Left lung (tissue), 10 donors: Measurements from ENCODE around the gene APOL3. TPM values are rescaled to one million over a fixed set of nuclear protein-coding genes. Genes with fewer than 3 reads are reported as not detected.

Experiments used
- ATAC-seq: fragments of 200-7000 bp; cut with Tn5 transposase; one replicate; pipeline ENCODE4 v1.9.1; 2020; ENCODE audit warnings: moderate library complexity
- DNase-seq, 4 donors: peaks; one replicate each; pipeline ENCODE4 v3.0.0-alpha.2; 2013 to 2020
- H3K27ac ChIP-seq, 2 donors: fragments of 200-600 bp; sonication (generic) in 1 of 2; one replicate each; pipeline versions ENCODE4 v1.5.0 to v1.8.0; 2020 to 2021
- H3K27me3 ChIP-seq, 2 donors: fragments of 200-600 bp; sonication (generic) in 1 of 2; one replicate each; pipeline versions ENCODE4 v1.5.0 to v1.8.0; 2020 to 2021
- H3K36me3 ChIP-seq, 2 donors: fragments of 200-600 bp; sonication (generic) in 1 of 2; one replicate each; pipeline versions ENCODE4 v1.5.0 to v1.8.0; 2020 to 2021
- H3K4me1 ChIP-seq, 2 donors: fragments of 200-600 bp; one replicate each; pipeline ENCODE4 v1.8.0; 2021
- H3K4me3 ChIP-seq, 2 donors: fragments of 200-600 bp; sonication (generic) in 1 of 2; one replicate each; pipeline versions ENCODE4 v1.5.0 to v1.8.0; 2020 to 2021; ENCODE audit warnings: mild to moderate bottlenecking in 1 of 2
- H3K9me3 ChIP-seq, 2 donors: fragments of 200-600 bp; sonication (generic) in 1 of 2; one replicate each; pipeline versions ENCODE4 v1.5.0 to v1.8.0; 2020 to 2021
- CTCF ChIP-seq, 2 donors: fragments of 200-600 bp; sonication (generic) in 1 of 2; IDR thresholded peaks; one replicate each; pipeline versions ENCODE4 v1.5.0 to v1.8.0; 2021; ENCODE audit warnings: antibody characterized with exemption in 2 of 2
- intact Hi-C, 2 donors: fragments of 100-400 bp; cut with DNase I; formaldehyde crosslinking; loops; one replicate each; pipeline versions ENCODE4 v1.11.2 to v1.14.2; 2022
- polyA plus RNA-seq, 6 donors: library from polyadenylated mRNA; unstranded; fragments of 120-200 nt; gene quantifications; one replicate each; pipeline ENCODE4 v1.2.1, GENCODE V29; 2013; ENCODE audit not compliant: insufficient read length in 6 of 6
- total RNA-seq, 2 donors: library from RNA; stranded (reverse); fragmentation: NEBNext Ultra II Directional; extraction: Animal tissue kit (Norgen Biotek cat#: 25700); gene quantifications; one replicate each; pipeline ENCODE4 v1.2.1, GENCODE V29; 2021
- donor health status: DM: no; HTN: yes; CAD: no.
- donor health status: DM: no; HTN: no; CAD: no.

Gene APOL3
- total and polyA plus RNA-seq, 8 donors = 27.0 to 57.9 (median 42.0) TPM

GRCh38 chr22:36197065-36197440 is 36.5 kb upstream of the APOL3 start:
- H3K27ac ChIP-seq = peak overlapping the region in 1 of 2 donors; percentile 50

GRCh38 chr22:36196254-36197064 is 35.9 kb upstream of the APOL3 start:
- intact Hi-C loops = loop anchor here in 1 of 2 donors (10.0 kb wide), 2 partner anchors 78 to 288 kb away; partner anchors contain the start of gene TXN2

More at GRCh38 chr22:36197065-36197440, 36.5 kb upstream of the APOL3 start:
- TF ChIP-seq CTCF (IDR thresholded peaks at IDR 0.05) = no peak
- Histone ChIP-seq H3K4me3 (no peak overlapping the region), H3K36me3 (no peaks in the 10 kb centered on the region), H3K27me3 (no peaks in the 10 kb centered on the region), H3K9me3 (no peaks in the 10 kb centered on the region), H3K4me1 (peaks cover 5 to 44% of the 10 kb centered on the region in 2 donors)
- DNase-seq (peak in 2 of 4 donors; percentile 66 to 83), ATAC-seq (peak; percentile 39)
- intact Hi-C loops = loop anchor here in 1 of 2 donors (10.0 kb wide), 2 partner anchors 78 to 288 kb away; partner anchors contain the start of gene TXN2

DNA sequence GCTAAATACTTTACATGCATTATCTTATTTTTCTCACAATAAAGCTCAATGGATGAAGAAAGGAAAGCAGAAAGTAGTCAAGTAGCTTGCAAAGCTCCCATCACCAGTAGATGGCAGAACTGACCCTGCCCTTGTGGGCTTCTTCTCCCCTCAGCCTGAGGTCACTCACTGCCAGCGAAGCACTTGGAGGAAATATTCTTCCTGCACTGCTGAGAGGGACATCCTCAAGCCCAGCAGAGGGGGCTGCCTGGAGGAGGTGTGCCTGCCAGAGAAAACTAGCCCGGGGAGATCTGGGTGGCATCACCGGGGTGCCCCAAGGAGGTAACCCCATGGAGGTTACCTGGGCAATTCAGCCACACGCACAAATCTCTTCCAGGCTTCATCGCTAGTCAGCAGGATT is 34.4 kb upstream of the APOL3 start:
- Histone ChIP-seq H3K27me3 (no peaks in the 10 kb centered on the region), H3K36me3 (no peaks in the 10 kb centered on the region), H3K4me1 (peaks cover 3 to 35% of the 10 kb centered on the region in 2 donors), H3K9me3 (no peaks in the 10 kb centered on the region), H3K27ac (no peak overlapping the region), H3K4me3 (no peak overlapping the region)
- intact Hi-C loops = loop anchor here in 1 of 2 donors (10.0 kb wide), 2 partner anchors 80 to 290 kb away; partner anchors contain the start of gene TXN2
- ATAC-seq (peak; percentile 90), DNase-seq (peak in 2 of 4 donors; percentile 67 to 75)
- peak; percentile 63 to 67 for TF ChIP-seq CTCF (IDR thresholded peaks at IDR 0.05)

More at GRCh38 chr22:36196254-36197064, 35.9 kb upstream of the APOL3 start:
- Histone ChIP-seq H3K36me3 (no peaks in the 10 kb centered on the region), H3K27me3 (no peaks in the 10 kb centered on the region), H3K4me1 (peaks cover 3 to 38% of the 10 kb centered on the region in 2 donors), H3K4me3 (no peak overlapping the region), H3K27ac (peak overlapping the region in 1 of 2 donors; percentile 50), H3K9me3 (no peaks in the 10 kb centered on the region)
- TF ChIP-seq CTCF (IDR thresholded peaks at IDR 0.05) = no peak
- DNase-seq (no peak), ATAC-seq (no peak)

- Histone ChIP-seq H3K4me1 (peaks cover 3 to 35% of the 10 kb centered on the region in 2 donors), H3K9me3 (no peaks in the 10 kb centered on the region), H3K27ac (no peak overlapping the region), H3K27me3 (no peaks in the 10 kb centered on the region), H3K36me3 (no peaks in the 10 kb centered on the region), H3K4me3 (no peak overlapping the region)
- no peak for TF ChIP-seq CTCF (IDR thresholded peaks at IDR 0.05)
- no peak for DNase-seq
- no peak for ATAC-seq
- intact Hi-C loops = loop anchor here in 1 of 2 donors (10.0 kb wide), 2 partner anchors 80 to 290 kb away; partner anchors contain the start of gene TXN2
Measured at GRCh38 chr22:36194385-36194784, 33.8 kb upstream of the APOL3 start.

DNA sequence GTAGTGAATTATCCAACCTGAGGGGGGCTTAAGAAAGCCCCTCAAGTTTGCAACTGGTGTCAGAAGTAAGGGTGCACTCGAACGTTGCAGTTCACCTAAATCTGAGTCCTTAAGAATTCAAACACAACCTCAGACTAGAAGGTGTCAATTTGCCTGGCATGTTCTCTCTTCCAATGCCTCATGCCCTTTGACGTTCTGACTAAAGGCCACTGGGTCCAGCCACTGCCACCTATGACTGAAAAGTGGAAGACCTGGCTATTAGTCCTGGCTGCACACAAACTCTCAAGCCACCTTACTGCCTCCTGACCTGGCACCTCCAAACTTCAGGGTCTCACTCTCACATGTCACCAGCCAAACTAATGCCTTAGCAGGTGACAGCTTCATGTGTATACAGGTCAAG is 33.0 kb upstream of the APOL3 start:
- no peaks in the 10 kb centered on the region for H3K9me3 ChIP-seq
- TF ChIP-seq CTCF (IDR thresholded peaks at IDR 0.05) = no peak
- no peak for DNase-seq
- ATAC-seq = no peak
- intact Hi-C loops = loop anchor here in 1 of 2 donors (10.0 kb wide), 2 partner anchors 81 to 291 kb away; partner anchors contain the start of gene TXN2
- no peak overlapping the region for H3K27ac ChIP-seq
- no peak overlapping the region for H3K4me3 ChIP-seq
- no peaks in the 10 kb centered on the region for H3K36me3 ChIP-seq
- H3K27me3 ChIP-seq = no peaks in the 10 kb centered on the region
- peaks cover 3 to 33% of the 10 kb centered on the region in 2 donors for H3K4me1 ChIP-seq
